Stimulated activated CD8-positive, alpha-beta memory T cell treated with anti-CD3 and anti-CD28 coated beads, Interleukin-7, amount 100 ng/mL, for 4 hours (primary cell): ENCODE data around the gene PRSS38.

Source experiments
- DNase-seq, 2 donors: peaks; one replicate each; pipeline ENCODE4 v3.0.0-alpha.2; 2020; ENCODE audit warnings: low read depth in 2 of 2

Gene PRSS38

DNA sequence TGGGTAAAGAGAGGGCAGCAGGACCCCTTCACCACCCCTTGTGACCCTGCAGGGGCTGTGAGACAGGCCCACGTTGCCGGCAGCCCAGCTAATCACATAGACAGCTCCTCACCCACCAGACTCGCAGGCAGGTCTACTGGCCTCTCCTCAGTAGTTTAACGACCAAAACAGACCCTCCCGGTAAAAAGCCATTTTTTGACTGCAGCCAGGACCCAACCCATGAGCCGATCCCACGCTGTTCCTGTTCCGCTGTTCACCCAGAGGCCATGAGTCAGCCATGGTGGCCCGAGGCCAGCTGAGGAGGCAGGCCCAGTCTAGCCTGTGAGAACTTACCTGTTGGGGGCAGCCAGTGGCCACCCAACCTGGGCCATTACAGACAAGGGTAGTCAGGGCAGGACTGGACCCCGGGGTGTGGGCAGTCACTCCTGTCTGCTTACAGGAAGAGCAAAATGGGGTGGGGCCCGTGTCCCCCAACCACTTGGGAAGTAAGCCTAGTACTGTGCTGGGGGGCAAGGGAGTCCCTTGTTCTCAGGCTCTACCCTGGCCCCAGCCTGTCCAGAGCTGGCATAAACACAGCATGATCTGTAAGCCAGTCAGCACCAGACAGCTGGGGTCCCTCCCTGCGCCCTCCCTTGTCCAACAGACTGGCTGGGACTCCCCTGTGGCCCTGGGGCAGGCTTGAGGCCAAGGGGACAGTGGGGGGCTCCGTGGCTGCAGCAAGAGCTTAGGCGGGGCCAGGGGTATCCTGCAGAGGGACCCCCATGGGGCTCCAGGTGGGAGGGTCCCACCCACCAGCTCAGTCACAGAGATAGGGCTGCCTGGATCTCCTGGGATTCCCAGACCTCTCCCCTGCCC, 70.4 kb downstream of the PRSS38 start:
- DNase-seq = no peak

DNA sequence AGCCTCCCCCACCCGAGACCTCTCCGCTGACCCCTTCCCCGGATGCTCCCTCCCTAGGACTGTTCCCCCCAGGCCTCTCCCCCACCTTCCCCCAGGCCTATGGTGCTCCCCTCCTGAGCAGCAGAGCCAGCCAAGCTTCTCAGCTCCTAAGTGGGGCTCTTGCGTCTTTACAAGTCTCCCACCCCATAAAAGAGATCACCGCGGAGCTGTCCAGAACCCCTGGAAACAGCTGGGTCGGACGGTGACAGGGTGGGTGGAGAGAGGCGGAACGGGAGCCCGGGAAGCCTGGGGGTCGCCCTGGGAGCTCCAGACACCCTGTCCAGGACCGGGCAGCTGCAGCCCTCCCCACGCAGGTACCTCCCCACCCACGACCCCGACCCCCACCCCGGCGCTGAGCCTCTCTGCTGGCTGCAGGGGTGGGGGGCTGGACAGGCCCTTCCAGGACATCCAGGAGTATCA, 71.1 kb downstream of the PRSS38 start:
- DNase-seq = no peak

DNA sequence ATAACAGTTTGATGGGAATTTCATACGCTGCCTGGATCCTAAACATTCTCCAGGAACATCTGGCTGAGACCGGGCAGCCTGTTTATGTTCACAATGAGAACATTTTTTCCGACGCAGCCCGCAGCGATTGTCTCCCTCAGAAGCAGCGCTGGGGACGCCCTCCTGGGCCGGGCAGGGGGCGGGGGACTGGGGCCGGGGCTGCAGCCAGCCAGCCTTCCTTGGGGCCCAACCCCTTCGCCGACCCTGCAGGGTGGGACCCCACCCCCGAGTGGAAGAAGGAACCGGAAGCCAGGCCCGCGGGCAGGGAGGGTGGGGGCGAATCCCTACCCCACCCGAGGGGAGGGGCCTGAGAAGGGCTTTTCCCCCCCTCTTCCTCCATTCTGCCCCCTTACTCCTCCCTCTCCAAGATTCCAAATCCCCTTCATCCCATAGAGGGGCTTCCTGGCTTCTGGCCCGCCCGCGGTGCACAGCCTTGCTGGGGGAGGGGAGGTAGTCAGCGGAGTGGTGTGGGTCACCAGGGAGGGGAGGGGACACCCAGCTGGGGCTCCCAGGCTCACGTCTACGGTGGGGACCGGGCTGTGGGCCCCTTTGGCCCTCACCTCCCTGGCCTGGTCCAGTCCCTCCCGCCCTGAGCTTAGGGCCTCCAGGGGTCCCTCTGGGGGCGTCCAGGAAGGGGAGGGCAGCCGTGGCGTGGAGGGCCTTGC, 71.7 kb downstream of the PRSS38 start:
- DNase-seq = no peak

- no peak for DNase-seq
Measured at GRCh38 chr1:227887697-227888403, 72.4 kb downstream of the PRSS38 start.

GRCh38 chr1:227888404-227889046, 73.0 kb downstream of the PRSS38 start:
- DNase-seq = no peak

GRCh38 chr1:227889047-227889862, 73.8 kb downstream of the PRSS38 start:
- DNase-seq = no peak

DNA sequence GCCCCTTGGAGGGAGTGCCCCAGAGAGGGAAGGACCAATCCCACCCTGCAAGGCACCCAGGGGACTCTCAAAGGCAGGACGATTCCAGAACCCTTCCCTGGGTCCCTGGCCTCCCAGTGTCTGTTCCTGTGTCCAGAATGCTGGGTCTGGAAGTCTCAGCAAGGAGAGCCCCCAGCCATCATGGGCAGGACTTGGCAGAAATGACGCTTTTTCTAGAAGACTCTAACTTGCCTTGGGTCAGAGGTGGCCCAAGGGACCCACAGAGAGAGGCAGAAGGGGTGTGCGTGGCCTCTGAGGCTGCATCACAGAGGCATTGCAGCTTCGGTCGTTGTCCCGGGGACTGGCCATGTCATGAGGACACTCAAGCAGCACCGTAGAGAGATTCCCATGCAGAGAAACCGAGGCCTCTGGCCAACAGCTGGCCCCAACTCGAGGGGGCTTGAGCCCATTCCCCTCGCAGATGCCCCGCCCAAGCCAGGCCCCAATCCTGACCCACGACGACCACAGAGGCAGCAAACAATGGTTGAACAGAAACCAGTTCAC, 74.5 kb downstream of the PRSS38 start:
- DNase-seq = no peak

GRCh38 chr1:227890451-227891222, 75.2 kb downstream of the PRSS38 start:
- no peak for DNase-seq

DNA sequence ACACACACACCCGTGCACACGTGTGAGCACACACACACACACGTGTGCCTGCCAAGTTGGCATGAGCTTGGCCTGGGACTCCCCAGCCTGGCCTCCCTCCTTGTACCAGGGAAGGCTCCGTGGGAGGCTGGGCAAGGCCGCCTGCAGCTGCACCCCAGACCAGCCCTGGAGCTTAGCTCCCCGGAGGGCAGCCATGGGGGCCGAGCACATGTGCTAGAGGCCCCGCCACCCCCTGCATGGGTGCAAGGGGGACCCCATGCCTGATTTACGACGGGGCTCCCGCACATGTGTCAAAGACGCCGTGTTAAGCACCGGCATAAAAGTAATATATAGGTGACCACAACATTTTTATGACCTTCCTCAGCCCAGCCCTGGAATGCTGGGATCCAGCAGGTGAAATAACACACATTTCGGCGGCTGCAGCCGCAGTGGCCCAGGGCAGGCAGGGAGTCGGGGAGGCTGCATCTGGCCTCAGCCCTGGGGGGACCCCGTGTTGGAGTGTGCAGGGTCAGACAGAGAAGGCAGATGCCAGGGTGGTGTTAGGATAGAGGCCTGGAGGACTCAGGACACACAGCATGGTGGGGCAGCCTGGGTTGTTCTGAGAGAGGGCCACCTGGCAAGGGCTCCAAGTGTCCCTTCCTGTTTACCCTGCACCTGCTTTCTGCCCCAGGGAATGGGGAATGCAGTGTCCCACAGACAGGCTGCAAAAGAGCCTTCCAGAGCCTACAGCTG, 75.9 kb downstream of the PRSS38 start:
- no peak for DNase-seq

DNA sequence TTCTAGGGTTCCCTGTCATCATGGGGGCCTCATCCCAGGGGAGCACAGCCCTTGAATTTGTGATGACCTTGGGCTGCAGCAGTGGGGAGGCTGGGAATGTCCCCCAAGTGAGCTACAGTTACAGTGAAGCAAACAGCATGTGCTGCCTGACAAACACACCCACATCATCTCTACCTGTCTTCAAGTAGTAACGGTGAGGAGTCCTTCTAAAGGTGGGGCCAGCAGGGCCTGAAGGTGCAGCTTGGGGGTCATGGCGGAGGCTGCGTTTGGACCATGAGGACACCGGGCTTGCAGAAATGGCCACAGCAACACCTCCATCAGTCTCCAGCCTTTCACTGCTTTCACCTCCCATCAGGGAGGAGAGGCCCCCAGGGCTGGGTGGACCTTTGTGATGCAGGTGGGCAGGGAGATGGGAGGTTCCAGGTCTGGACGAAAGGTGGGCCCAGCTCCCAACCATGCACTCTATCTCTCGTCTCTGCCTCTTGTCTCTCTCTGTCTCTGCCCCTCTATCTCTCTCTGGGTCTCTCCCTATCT, 76.5 kb downstream of the PRSS38 start:
- no peak for DNase-seq

DNA sequence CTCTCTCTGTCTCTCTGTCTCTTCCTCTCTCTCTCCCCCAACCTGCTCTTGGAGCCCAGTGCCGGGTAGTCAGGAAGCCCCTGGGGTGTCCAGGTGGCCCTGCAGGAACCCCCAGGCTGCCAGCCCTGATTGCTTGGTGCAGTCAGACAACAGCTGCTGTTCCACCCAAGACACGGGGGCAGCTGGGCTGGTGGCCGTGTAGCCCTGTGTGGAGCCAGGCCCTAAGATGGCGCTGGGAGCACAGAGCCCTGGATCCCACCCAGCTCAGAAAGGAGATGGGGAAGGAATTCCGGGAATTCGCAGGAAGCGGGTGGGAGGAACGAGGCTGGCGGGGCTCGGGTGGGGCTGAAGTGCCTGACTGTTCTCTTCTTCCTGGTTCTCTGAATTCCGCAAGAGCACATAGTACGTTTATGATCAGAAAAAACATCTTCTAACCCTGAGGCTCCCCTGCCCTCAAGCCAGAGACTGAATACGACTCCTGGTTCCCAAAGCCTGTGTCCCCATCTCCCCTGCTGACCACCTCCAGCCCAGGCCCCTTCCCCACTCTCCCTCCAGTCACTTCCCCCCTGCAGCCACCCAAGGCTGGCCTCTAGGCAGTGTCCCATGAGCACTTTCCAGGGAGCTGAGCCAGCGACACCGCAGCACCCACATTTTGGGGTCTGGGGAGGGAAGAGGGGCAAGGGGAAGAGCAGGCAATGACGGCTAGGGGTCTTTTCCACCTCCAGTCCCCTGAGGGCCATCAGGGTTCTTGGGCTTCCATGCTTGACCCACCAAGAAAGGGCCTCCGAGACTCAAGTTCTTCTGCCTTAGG, 77.2 kb downstream of the PRSS38 start:
- no peak for DNase-seq

DNA sequence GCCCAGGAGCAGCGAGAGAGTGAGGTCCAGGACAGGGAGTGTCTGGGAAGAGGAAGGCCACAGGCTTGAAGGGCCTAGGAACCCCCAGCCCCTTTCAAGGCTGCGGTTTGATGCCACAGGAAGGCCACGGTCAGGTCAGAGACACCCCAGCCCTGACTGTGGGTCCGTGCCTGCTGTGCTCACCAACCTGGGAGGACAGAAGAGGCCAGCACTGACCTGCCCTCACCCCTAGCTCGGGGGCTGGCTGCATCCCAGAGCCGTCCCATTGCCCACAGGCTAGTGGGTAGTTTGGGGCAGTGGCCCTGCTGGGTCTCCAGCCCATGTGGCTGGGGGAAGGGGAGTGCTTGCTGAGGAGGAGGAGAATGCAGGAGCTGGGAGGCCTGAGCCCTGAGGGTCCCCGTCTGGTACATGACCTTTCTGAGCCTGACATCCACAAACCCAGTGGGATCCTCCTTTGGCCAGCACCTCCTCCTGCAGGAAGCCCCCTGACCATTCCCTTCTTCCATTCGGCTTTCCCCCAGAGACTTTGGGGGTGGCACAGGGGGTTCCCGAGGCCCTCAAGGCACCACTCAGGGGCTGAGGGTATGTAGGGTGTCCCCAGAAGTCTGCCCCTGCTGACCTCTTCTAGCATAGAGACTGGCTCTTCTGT, 77.9 kb downstream of the PRSS38 start:
- no peak for DNase-seq

- no peak for DNase-seq
Measured at GRCh38 chr1:227893949-227894721, 78.7 kb downstream of the PRSS38 start.

- no peak for DNase-seq
Measured at GRCh38 chr1:227894831-227895451, 79.5 kb downstream of the PRSS38 start.
